Activated CD4-positive, alpha-beta T cell treated with anti-CD3 and anti-CD28 coated beads for 24 hours (primary cell): ENCODE measurements around the gene IGF2BP1.
"Not testable (repeated sequence)": the region's sequence is repeated elsewhere in the genome, so short reads cannot be mapped to it uniquely, and the experiment has no call there.

Experiments
- DNase-seq, 2 donors: peaks; one replicate each; pipeline ENCODE4 v3.0.0-alpha.2; 2020; ENCODE audit warnings: low read depth in 2 of 2

The IGF2BP1 gene

DNA sequence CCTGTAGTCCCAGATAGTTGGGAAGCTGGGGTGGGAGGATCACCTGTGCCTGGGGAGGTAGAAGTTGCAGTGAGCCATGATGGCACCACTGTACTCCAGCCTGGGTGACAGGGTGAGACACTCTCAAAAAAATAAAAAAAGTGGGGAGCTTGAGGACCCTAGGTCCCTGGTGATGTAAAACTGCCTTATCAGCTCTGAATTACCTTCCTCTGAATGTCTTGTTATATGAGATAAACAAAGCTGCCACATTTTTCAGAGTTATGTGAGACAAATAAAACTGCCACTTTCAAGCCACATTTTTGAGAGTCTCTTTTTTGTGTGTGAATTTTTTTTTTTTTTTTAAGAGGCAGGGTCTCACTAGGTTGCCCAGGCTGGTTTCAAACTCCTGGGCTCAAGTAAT is 103.4 kb downstream of the IGF2BP1 start:
- DNase-seq = no peak

- DNase-seq = no peak
Measured at GRCh38 chr17:49101054-49101534, 103.9 kb downstream of the IGF2BP1 start.

- DNase-seq = not testable (repeated sequence)
Measured at GRCh38 chr17:49103360-49103759, 106.2 kb downstream of the IGF2BP1 start.

DNA sequence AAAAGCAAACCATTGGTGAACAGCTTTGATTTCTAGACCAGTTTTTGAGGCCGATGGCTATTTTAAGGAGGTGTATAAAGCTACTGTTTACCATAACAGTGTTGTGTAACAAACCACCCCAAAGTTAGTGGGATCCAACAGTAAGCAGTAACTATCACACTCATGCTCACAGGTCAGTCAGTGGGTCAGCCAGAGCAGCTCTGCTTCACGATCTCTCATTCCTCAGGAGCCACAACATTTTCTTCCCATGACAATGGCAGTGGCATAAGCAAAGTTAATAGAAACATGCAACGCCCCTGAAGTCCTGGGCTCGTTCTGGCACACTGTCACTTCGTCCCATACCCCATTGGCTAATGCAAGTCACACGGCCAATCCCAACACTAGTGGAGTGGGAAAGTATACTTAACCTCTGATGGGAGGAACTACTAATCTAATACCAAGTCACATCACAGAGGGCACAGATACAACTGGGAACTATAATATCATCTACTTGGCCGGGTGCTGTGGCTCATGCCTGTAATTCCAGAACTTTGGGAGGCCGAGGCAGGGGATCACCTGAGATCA is 107.4 kb downstream of the IGF2BP1 start:
- DNase-seq = no peak
